ENCODE data around the gene OR13C4.

The OR13C4 gene

DNA sequence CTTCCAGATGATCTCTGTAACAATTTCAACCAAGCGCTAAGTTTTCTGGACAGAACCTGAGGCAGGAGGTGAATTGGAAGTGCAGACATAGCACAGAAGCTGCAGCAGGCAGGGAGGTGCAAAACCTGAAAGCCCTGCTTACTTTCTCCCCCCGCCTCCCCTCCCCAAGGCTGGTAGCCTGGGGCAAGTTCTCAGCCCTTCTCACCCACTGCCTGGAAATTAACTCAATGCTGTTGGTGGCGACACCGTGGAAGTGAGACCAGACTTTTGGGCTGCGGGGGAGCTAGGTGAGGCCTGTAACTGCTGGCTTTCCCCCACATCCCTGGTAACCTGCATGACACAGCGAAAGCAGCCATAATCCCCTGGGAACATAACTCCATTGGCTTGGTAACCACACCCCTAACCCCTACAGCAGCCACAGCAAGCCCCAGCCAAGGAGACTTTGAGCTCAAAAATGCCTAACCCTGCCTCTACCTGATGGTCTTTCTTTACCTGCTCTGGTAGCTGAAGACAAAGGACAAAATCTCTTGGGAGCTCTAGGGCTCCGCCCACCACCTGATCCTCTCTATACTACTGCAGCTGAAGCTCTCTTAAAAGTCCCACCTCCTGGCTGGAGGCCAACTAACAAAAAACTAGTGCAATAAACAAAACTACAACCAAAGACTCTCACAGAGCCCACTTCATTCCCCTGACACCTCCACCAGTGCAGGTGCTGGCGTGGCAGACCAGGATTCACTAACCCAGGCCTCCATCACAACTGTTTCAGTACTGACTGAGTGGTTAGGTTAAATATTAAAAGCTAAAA, 30.0 kb upstream of the OR13C4 start:
- Histone ChIP-seq H3K27me3 (no peaks in the 10 kb centered on the region), H3K4me1 (ENCODE audit: control insufficient read depth in 1 of 2, insufficient read depth in 1 of 2, low read depth in 1 of 2, low read length in 1 of 2) (no peaks in the 10 kb centered on the region), H3K9me3 (no peaks in the 10 kb centered on the region), H3K36me3 (no peaks in the 10 kb centered on the region), H3K27ac (no peak overlapping the region), H3K4me3 (ENCODE audit: low read depth in 1 of 2, low read length in 1 of 2) (no peak overlapping the region)
- no peak for TF ChIP-seq CTCF (IDR thresholded peaks at IDR 0.05)

- no peak overlapping the region for H3K4me3 ChIP-seq (ENCODE audit: low read depth in 1 of 2, low read length in 1 of 2)
- no peaks in the 10 kb centered on the region for H3K27me3 ChIP-seq
- no peaks in the 10 kb centered on the region for H3K36me3 ChIP-seq
- no peak overlapping the region for H3K27ac ChIP-seq
- H3K4me1 ChIP-seq (ENCODE audit: control insufficient read depth in 1 of 2, insufficient read depth in 1 of 2, low read depth in 1 of 2, low read length in 1 of 2) = no peaks in the 10 kb centered on the region
- no peaks in the 10 kb centered on the region for H3K9me3 ChIP-seq
- TF ChIP-seq CTCF (IDR thresholded peaks at IDR 0.05) = no peak
Measured at GRCh38 chr9:104555521-104555920, 28.5 kb upstream of the OR13C4 start.

DNA sequence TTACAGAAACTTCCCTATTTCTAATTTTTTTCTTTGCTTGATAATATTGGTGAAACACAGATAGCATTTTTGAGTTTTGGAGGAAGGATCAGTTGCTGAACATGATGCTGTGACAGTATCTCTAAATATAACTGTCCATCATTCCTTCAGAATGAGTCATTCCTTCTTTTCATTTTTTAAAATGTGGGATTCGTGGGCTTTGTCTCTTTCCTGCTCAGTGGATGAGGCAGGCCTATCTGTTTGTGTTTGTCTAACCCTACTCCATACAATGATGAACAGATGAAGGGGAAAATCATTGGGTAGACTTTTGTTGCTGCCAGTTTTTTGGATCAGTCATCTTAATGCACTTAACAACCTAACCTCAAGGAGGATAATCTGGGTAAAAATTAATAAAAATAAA, 26.3 kb upstream of the OR13C4 start:
- H3K36me3 ChIP-seq = no peaks in the 10 kb centered on the region
- no peak for TF ChIP-seq CTCF (IDR thresholded peaks at IDR 0.05)
- no peak overlapping the region for H3K4me3 ChIP-seq (ENCODE audit: low read depth in 1 of 2, low read length in 1 of 2)
- no peaks in the 10 kb centered on the region for H3K9me3 ChIP-seq
- H3K4me1 ChIP-seq (ENCODE audit: control insufficient read depth in 1 of 2, insufficient read depth in 1 of 2, low read depth in 1 of 2, low read length in 1 of 2) = no peaks in the 10 kb centered on the region
- H3K27me3 ChIP-seq = no peaks in the 10 kb centered on the region
- no peak overlapping the region for H3K27ac ChIP-seq

DNA sequence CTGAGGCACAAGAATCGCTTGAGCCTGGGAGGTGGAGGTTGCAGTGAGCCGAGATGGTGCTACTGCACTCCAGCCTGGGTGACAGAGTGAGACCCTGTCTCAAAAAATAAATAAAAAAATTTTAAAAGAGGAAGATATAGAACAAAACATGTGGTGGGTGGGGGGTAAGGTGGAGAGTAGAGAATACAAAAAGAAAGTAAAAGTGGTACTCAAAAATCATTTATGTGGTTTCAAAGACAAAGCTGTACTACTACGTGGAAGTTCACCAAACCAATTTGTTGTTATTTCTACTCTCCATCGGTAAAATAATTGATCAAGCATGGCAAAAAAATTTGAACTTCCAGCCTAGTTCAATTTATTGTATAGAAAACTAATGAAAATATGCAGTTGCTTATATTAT, 17.6 kb upstream of the OR13C4 start:
- Histone ChIP-seq H3K27me3 (no peaks in the 10 kb centered on the region), H3K9me3 (no peaks in the 10 kb centered on the region), H3K4me3 (ENCODE audit: low read depth in 1 of 2, low read length in 1 of 2) (no peak overlapping the region), H3K4me1 (ENCODE audit: control insufficient read depth in 1 of 2, insufficient read depth in 1 of 2, low read depth in 1 of 2, low read length in 1 of 2) (no peaks in the 10 kb centered on the region), H3K27ac (no peak overlapping the region), H3K36me3 (no peaks in the 10 kb centered on the region)
- TF ChIP-seq CTCF (IDR thresholded peaks at IDR 0.05) = no peak

GRCh38 chr9:104539275-104539674, 12.3 kb upstream of the OR13C4 start:
- no peak for TF ChIP-seq CTCF (IDR thresholded peaks at IDR 0.05)

More at GRCh38 chr9:104539275-104539674, 12.3 kb upstream of the OR13C4 start:
- Histone ChIP-seq H3K27ac (no peak overlapping the region), H3K36me3 (no peaks in the 10 kb centered on the region), H3K9me3 (no peaks in the 10 kb centered on the region), H3K4me1 (ENCODE audit: control insufficient read depth in 1 of 2, insufficient read depth in 1 of 2, low read depth in 1 of 2, low read length in 1 of 2) (no peaks in the 10 kb centered on the region), H3K27me3 (no peaks in the 10 kb centered on the region), H3K4me3 (ENCODE audit: low read depth in 1 of 2, low read length in 1 of 2) (no peak overlapping the region)
